Uterus (tissue), 4 donors: ENCODE data around the gene ZSWIM5. TPM values are rescaled to one million over a fixed set of nuclear protein-coding genes. Genes with fewer than 3 reads are reported as not detected.
"Not testable (repeated sequence)": the region's sequence is repeated elsewhere in the genome, so short reads cannot be mapped to it uniquely, and the experiment has no call there.

Experiments used
- DNase-seq, 2 donors: peaks; one replicate each; pipeline ENCODE4 v3.0.0-alpha.2; 2019 to 2020
- H3K27ac ChIP-seq, 2 donors: fragments of 200-600 bp; sonication (generic); 1 replicate in 1 of 2; 2 replicates in 1 of 2; pipeline ENCODE4 v1.5.1; 2016 to 2018
- H3K27me3 ChIP-seq, 2 donors: fragments of 200-600 bp; sonication (generic); one replicate each; pipeline ENCODE4 v1.5.1; 2018 to 2019; ENCODE audit warnings: control low read depth in 1 of 2
- H3K36me3 ChIP-seq, 2 donors: fragments of 200-600 bp; sonication (generic); one replicate each; pipeline ENCODE4 v1.5.1; 2019; ENCODE audit warnings: control low read depth in 1 of 2
- H3K4me1 ChIP-seq, 2 donors: fragments of 200-600 bp; sonication (generic); one replicate each; pipeline ENCODE4 v1.5.1; 2018 to 2019; ENCODE audit warnings: control low read depth in 1 of 2
- H3K4me3 ChIP-seq, 2 donors: fragments of 200-600 bp; sonication (generic); 1 replicate in 1 of 2; 2 replicates in 1 of 2; pipeline ENCODE4 v1.5.1; 2018 to 2019; ENCODE audit warnings: mild to moderate bottlenecking in 1 of 2
- H3K9me3 ChIP-seq, 2 donors: fragments of 200-600 bp; sonication (generic); one replicate each; pipeline ENCODE4 v1.5.1; 2019; ENCODE audit warnings: control low read depth in 1 of 2
- POLR2A ChIP-seq, 2 donors: fragments of 450-650 bp; IDR thresholded peaks; one replicate each; pipeline ENCODE4 v1.6.1; 2016; ENCODE audit warnings: antibody characterized with exemption in 2 of 2, mild to moderate bottlenecking in 1 of 2, moderate library complexity in 1 of 2
- intact Hi-C: fragments of 100-400 bp; cut with DNase I; formaldehyde crosslinking; loops from one replicate; pipeline ENCODE4 v1.15.1; 2023; ENCODE audit warnings: low total_unique reads
- total RNA-seq, 4 donors: library from RNA; depleted of rRNA in 3 of 4; stranded (reverse); fragments of >200 nt in 3 of 4; gene quantifications; one replicate each; pipeline versions ENCODE4 v1.1.0 to v1.2.4, GENCODE V29; 2014 to 2023
- TF ChIP-seq, protein P1 (sequence below), 4 experiments: fragments of 200-600 bp in 2 of 4; fragments of 450-650 bp in 2 of 4; sonication (generic) in 2 of 4; IDR thresholded peaks; one replicate each; pipeline ENCODE4 v1.5.1; 2016 to 2019; ENCODE audit warnings: antibody characterized with exemption in 4 of 4, mild to moderate bottlenecking in 2 of 4, moderate library complexity in 1 of 4
- donor health status: DM: yes; HTN: yes; CAD: no.

Gene ZSWIM5
- total RNA-seq, 4 donors from 2014 or later, result 1.5 to 6.6 (median 3.6) TPM

DNA sequence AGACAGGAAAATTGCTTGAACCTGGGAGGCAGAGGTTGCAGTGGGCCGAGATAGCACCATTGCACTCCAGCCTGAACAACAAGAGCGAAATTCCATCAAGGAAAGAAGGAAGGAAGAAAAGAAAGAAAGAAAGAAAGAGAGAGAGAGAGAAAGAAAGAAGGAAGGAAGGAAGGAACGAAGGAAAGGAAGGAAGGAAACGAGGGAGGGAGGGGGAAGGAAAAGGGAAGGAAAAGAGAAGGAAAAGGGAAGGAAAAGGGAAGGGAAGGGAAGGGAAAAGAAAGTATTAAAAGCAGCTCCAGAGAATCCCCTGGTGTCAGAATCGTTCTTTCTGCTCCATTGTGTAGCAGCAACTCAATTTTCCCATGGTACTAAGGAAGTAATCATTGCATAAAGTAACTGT lies 19.2 kb upstream of the ZSWIM5 start:
- Histone ChIP-seq H3K4me1 (no peaks in the 10 kb centered on the region), H3K4me3 (no peak overlapping the region), H3K27ac (no peak overlapping the region), H3K27me3 (no peaks in the 10 kb centered on the region), H3K36me3 (no peaks in the 10 kb centered on the region), H3K9me3 (no peaks in the 10 kb centered on the region)
- DNase-seq, result no peak
- intact Hi-C loops, result no loop called here
- TF ChIP-seq, protein P1, sequence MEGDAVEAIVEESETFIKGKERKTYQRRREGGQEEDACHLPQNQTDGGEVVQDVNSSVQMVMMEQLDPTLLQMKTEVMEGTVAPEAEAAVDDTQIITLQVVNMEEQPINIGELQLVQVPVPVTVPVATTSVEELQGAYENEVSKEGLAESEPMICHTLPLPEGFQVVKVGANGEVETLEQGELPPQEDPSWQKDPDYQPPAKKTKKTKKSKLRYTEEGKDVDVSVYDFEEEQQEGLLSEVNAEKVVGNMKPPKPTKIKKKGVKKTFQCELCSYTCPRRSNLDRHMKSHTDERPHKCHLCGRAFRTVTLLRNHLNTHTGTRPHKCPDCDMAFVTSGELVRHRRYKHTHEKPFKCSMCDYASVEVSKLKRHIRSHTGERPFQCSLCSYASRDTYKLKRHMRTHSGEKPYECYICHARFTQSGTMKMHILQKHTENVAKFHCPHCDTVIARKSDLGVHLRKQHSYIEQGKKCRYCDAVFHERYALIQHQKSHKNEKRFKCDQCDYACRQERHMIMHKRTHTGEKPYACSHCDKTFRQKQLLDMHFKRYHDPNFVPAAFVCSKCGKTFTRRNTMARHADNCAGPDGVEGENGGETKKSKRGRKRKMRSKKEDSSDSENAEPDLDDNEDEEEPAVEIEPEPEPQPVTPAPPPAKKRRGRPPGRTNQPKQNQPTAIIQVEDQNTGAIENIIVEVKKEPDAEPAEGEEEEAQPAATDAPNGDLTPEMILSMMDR (IDR thresholded peaks at IDR 0.05), result no peak
- TF ChIP-seq POLR2A (IDR thresholded peaks at IDR 0.05), result no peak

DNA sequence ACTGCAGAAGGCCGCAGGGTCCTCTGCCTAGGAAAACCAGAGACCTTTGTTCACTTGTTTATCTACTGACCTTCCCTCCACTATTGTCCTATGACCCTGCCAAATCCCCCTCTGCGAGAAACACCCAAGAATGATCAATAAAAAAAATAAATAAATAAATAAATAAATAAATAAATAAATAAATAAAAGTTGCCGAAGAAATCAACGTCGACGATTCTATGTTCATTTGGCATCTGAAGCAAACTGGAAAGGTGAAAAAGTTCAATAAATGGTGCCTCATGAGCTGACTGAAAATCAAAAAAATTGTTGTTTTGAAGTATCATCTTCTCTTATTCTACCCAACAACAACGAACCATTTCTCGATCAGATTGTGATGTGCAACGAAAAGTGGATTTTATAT lies 17.3 kb upstream of the ZSWIM5 start:
- H3K4me1 ChIP-seq, H3K36me3 ChIP-seq, H3K4me3 ChIP-seq, H3K27me3 ChIP-seq, intact Hi-C loops, H3K27ac ChIP-seq, H3K9me3 ChIP-seq, DNase-seq: not testable (repeated sequence)

DNA sequence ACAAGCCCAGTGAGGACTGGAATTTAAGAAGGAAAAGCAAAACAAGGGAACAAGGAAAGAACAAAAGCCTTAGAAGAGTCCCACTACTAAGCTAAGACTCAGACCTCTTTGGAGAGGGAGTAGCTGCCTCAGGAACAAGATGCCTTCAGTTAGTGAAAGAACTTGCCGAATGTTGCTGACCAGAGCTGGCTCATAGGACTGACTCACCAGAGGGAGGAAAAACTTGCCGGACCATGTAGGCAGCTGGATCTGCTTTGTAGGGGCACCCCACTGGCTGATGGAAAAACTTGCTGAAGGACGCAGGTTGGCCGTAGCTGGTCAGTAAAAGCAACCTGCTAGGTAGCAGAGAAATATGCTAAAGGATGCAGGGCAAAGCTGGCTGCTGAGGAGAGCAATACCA lies 15.3 kb upstream of the ZSWIM5 start:
- intact Hi-C loops, result no loop called here
- Histone ChIP-seq H3K9me3 (no peaks in the 10 kb centered on the region), H3K4me3 (no peak overlapping the region), H3K36me3 (no peaks in the 10 kb centered on the region), H3K27me3 (no peaks in the 10 kb centered on the region), H3K4me1 (no peaks in the 10 kb centered on the region), H3K27ac (no peak overlapping the region)
- no peak for TF ChIP-seq POLR2A (IDR thresholded peaks at IDR 0.05)
- TF ChIP-seq, protein P1 (IDR thresholded peaks at IDR 0.05), result no peak
- no peak for DNase-seq

DNA sequence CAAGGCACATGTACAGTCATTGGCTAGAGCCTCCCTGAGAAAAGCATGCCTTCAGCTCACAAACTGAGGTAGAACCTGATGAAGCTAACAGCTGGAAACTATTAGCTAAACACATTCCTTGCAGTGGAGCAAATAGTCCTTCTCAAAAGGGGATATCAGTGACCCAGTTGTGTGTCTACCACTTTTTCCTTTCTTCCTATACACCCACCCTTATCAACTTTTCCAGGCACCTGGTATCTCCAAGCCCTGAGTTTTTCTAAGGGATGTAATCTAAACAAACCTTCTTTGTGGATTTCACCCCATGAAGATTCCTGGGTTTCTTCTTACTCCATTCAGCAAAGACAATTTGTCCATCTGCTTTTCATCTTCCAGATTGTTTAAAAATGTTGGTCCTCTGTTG lies 10.5 kb upstream of the ZSWIM5 start:
- Histone ChIP-seq H3K9me3 (no peaks in the 10 kb centered on the region), H3K27me3 (no peaks in the 10 kb centered on the region), H3K36me3 (no peaks in the 10 kb centered on the region), H3K27ac (no peak overlapping the region), H3K4me1 (no peaks in the 10 kb centered on the region), H3K4me3 (no peak overlapping the region)
- no peak for TF ChIP-seq POLR2A (IDR thresholded peaks at IDR 0.05)
- DNase-seq, result no peak
- intact Hi-C loops, result no loop called here

DNA sequence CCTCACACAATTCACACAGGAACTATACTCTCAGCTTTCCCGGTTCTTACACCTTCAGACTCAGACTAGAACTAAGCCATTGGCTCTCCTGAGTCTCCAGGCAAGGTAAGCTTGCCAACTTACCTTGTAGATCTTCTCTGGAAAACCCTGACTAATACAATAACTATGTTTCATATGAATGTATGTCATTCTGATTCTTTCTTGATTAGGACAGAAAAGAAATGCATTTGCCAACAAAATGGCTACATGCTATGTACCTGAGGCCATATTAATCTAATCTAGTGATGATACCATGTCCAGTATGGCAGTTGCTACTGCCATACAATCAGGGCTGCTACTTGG lies 9.8 kb upstream of the ZSWIM5 start:
- H3K27me3 ChIP-seq, result no peaks in the 10 kb centered on the region
- H3K4me1 ChIP-seq, result no peaks in the 10 kb centered on the region
- no peak for DNase-seq
- intact Hi-C loops, result no loop called here
- H3K9me3 ChIP-seq, result no peaks in the 10 kb centered on the region
- H3K36me3 ChIP-seq, result no peaks in the 10 kb centered on the region
- no peak overlapping the region for H3K4me3 ChIP-seq
- H3K27ac ChIP-seq, result no peak overlapping the region
- no peak for TF ChIP-seq POLR2A (IDR thresholded peaks at IDR 0.05)
- TF ChIP-seq, protein P1 (IDR thresholded peaks at IDR 0.05), result no peak

DNA sequence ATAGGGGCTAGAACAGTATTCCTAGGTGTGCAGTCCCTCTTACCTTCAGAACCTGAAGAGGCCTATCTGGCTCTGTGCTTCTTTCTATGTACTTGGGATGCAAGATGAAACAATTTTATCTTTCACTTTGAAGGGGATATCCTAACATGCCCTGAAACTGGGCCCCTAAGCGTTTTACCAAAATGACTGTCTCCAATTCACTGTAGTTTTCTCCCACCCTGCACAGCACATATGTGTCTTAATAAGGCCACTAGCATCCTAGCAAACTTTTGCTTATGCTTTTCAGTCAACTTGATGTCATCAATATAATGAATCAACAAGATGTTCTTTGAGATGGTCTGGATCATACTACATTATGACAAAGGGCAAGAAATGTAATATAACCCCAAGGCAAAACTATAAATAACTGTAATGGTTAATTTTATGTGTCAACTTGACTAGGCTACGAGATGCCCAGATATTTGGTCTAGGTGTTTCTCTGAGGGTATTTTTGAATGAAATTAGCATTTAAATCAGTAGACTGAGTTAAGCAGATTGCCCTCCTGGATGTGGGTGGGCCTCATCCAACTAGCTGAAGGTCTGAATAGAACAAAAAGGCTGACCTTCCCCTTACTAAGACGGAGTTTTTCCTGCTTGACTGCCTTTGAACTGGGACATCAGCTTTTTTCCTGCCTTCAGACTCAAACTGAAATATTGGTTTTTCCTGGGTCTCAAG lies 9.2 kb upstream of the ZSWIM5 start:
- TF ChIP-seq, protein P1 (IDR thresholded peaks at IDR 0.05), result no peak
- TF ChIP-seq POLR2A (IDR thresholded peaks at IDR 0.05), result no peak
- intact Hi-C loops, result no loop called here
- no peaks in the 10 kb centered on the region for H3K9me3 ChIP-seq
- H3K36me3 ChIP-seq, result no peaks in the 10 kb centered on the region
- no peaks in the 10 kb centered on the region for H3K27me3 ChIP-seq
- DNase-seq, result no peak
- no peak overlapping the region for H3K27ac ChIP-seq
- no peaks in the 10 kb centered on the region for H3K4me1 ChIP-seq
- H3K4me3 ChIP-seq, result no peak overlapping the region
